GM19023 (cell line): ENCODE data around the gene ZFYVE28.
A peak's percentile ranks its signal among the peaks of the same experiment; 100 is the strongest.

Source experiments
- ATAC-seq: cut with Tn5 transposase; IDR thresholded peaks from one replicate; pipeline ENCODE4 v1.9.1; 2021; ENCODE audit warnings: mild to moderate bottlenecking, moderate library complexity; ENCODE audit not compliant: unreplicated experiment

The ZFYVE28 gene

DNA sequence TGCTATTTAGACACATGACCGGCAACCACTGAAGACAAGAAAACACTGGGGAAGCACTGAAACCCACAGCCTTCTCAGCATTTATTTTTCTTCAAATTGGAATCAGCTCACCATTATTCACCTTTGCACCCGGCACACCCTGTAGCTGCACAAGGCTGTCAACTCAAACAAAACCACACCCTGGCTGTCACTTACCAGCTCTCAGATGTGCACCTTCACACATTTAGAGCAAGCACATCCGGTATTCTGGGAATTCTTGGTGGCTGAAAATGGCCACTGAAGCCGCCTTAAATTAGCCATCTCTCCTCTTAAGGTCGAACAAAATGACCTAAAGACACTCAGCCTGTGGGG is 5.9 kb downstream of the ZFYVE28 start:
- peak; percentile 44 for ATAC-seq

DNA sequence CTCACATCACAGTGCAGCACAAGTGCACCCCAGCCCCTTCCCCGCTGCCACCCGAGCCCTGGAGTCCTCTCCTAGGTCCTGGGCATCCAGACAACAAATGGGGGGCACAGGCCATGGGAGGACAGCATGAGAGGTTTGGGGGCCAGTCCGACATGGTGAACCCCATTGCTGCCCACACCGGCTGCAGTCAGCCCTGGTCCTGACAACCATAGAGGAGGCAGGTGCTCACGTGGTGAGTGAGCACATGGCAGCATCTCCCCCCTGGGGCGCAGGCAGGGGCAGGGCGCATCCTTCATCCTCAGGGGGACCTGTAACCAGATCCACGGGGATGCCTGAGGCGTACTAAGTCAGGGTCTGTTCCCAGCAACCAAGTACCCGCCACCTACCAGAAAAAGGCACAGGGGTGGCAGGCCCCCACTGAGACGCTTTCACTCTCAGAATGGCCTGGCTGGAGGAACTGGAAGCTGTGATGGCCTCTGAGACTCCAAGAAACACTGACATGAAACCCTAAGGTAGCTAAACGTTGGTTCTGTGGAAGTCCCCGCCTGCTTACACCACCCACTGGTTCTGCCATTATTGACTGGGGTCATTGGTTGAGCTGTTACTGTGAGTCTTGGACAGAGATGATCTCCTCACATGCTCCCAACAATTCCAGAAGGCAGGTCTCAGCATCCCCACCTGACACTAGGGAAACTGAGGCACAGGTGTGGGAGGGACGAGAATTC is 6.5 kb downstream of the ZFYVE28 start:
- no peak for ATAC-seq

DNA sequence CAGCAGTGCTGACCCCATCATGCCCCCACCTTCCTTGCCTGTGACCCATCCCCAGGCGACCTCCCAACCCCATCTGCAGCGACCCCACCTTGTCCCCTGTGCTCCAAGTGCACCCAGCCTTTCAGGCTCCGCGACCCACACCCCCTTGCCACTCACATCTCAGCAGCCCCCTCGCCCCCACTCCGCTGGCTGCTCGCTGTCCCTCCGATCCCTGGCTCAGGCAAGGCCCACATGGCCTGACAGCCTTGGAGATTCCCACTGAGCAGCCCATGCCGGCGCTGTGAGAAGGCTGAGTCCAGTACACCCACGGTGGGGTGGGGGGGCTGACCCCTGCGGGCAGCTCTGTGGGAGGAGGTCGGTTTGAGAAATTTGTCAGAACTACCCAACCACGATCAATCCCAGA is 9.1 kb downstream of the ZFYVE28 start:
- no peak for ATAC-seq

DNA sequence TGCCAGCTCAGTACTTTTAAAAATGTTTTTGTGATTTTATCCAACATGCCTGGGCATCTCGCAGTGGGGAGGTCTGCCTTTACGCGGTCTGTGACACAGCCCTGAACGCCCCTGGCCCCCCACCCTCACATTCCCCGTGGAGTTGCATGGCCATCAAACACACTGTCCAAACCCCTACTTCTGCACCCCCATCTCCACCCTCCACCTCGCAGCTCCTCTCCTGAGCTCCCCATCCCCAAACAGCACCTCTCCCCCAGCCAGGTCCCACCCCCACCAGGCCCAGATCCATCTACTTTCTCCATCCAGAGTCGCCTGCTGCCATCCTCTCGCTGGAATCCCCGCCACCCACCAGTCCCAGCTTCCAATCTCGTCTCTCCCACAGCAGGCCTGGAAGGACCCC is 9.5 kb downstream of the ZFYVE28 start:
- ATAC-seq, result no peak

DNA sequence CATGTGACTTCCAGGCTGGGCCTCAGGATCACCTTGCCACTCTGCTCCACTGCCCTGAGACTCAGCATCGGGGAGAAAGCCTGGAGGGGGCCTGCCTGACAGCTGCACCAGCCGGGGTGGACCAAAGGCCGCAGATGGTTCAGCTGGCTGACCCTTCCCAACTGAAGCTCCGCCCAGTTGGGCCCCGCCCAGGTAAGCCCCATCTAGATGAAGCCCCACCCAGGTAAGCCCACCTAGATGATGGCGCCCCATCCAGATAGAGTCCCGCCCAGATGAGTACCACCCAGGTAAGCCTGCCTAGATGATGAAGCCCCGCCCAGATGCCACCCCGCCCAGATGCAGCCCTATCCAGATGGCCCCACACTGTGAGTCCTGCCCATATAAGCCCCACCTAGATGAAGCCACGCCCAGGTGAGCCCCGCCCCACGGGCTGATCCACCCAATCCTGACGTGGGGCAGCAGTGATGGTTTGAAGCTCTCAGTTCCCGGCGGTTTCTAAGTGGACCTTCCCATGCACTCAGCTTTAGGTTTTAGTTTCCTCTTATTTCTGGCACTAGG is 10.0 kb downstream of the ZFYVE28 start:
- ATAC-seq, result no peak

DNA sequence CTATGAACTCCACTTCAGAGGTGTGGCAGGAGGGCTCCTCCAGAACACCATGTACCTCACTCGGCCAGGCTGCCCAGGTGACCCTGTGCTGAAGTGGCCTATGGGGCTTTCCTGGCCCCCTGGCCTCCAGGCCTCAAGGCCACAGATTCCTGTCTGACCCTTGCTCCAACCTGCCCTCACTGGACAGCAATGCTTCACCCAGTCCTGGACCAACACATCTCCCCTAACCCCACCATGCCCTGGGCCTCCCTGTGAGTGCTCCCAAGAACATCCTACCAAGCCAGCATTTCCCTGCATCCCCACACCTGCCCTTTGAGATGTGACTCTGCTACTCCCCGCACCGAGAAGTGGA is 10.5 kb downstream of the ZFYVE28 start:
- ATAC-seq, result no peak

DNA sequence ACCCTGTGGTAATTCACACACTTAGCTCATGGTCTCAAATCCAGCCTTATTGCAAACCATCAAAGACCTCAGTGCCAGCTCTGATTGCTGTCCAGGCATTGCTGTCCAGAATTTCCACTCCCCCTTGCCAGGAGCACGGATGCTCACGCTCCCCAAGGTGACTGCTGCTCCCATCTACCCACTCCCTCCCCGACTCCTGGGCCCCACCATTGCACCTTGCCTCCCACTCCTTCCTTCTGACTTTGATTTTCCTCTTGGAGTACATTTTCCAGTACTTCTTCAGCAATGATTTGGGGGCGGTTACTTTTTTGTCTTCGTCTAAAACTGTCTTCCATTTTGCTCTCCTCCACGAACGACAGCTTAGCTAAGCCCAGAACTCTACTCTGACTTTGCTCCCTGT is 11.5 kb downstream of the ZFYVE28 start:
- ATAC-seq, result no peak

DNA sequence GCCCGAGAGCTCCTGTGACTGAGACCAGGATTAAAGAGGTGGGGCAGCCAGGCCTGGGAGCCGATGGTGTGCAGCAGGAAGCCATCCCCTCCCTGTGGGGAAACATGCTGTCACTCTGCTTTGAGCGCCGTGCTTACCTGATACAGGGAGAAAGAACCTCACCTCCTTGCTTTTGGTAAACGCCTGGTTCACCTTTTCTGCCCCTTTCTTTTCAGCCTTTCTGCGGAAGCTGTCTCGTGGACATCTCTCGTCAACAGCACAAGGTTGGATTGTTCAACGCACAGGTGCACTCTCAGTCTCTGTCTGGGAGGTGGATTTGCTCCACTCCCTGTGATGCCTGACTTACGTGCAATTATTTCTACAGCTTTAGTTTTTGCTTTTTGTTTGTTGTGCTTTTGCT is 12.0 kb downstream of the ZFYVE28 start:
- no peak for ATAC-seq

DNA sequence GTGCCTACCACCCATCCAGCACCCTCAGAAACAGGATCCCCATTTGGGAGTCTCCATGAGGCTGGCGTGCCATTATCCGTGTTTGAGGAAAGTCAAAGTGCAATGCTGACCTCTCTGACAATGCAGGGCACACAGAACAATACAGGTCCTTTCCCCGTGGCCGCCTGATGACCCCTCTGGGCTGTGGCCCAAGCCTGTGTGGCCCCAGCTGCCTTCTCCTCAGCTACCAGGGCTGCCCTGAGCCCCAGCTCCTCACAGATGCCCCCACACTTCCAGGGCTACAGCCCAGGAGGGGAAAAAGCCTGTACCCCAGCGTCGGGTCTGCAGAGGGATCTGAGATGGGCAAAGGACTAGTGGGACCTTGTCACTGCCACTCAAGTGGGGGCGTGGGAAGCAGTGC is 15.5 kb downstream of the ZFYVE28 start:
- ATAC-seq, result no peak

DNA sequence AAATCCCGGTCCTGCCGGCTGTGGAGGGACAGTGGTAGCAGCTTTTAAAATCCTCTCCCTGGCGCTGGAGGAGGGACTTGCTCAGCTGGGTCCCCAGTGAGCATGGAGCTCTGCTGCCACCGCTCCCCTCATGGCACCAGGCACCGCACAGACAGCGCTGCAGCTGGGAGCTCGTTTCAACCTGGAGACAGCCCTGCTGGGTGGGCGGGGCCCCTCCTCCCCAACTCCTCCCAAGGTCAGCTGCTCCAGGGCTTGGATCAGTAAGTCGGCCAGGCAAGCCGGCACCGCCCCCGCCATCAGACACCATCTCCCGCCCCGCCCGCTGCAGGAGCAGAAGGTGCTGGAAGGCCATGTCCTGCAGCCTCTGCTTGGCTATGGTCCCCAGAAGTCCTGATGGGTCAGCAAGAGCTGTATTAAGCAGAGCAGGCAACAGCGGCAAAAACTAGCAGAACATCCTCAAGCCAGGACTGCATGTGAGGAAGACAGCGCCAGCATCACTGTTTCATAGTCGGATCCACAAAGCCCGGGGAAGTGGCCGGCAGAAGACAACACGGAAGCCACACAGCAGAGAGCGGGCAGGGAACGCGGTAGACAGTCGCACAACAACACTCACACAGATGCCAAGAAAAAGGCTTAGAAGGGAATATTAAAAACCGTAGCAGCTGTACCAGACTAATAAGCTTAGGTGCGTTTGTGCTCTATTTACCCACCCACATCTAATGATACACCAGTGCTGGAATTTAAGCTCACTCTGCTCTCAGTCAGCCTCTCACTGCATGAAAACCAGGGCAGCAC is 16.2 kb downstream of the ZFYVE28 start:
- no peak for ATAC-seq

DNA sequence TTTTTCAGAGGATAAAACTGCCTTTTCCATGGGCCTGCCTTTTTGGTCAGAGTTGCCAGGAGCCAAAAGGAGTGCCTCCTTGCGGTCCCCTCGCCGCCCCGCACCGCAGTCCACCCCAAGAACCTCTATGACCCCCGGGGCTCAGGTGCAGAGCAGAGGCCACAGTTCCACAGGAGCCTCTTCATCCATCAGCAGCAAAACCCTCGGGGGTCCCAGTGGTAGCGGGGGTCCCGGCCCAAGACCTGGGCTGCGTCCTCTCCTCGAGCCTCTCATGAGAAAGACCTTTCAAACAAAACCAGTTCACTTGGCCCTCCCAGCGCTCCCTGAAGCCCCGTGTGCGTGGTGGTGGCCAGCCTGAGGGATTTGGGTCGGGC is 16.8 kb downstream of the ZFYVE28 start:
- no peak for ATAC-seq

DNA sequence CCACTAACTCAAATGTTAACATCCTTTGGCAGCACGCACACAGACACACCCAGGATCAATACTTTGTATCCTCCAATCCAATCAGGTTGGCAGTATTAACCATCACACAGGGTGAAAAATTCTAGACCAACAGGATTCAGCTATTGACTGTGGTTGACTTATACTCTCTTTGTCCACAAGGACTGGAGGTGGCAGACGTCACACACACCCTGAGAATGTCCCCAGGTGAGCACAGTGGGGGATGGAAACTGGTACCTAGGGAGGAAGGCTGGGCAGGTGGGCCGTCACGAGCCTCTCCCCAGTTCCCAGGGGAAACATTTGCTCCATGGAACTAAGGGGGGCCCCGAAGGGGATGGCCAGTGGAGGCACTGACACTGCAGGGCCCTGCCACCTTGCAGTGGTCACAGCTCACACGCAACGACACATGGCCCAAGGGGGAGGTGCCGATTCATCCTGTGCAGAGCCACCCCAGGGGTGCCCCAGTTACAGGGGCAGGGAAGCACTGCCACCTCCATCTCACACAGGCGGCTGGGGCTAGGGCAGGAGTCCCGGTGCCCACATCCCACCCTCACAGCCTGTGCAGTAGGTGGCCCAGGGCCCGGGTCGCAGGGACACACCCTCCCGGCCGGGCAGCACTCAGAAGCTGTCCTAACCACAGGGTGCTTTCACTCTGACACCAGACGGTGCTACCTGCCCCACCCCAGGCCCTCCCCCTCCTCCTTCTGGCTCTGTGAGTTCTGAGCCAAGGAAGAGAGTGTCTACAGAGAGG is 17.4 kb downstream of the ZFYVE28 start:
- no peak for ATAC-seq

DNA sequence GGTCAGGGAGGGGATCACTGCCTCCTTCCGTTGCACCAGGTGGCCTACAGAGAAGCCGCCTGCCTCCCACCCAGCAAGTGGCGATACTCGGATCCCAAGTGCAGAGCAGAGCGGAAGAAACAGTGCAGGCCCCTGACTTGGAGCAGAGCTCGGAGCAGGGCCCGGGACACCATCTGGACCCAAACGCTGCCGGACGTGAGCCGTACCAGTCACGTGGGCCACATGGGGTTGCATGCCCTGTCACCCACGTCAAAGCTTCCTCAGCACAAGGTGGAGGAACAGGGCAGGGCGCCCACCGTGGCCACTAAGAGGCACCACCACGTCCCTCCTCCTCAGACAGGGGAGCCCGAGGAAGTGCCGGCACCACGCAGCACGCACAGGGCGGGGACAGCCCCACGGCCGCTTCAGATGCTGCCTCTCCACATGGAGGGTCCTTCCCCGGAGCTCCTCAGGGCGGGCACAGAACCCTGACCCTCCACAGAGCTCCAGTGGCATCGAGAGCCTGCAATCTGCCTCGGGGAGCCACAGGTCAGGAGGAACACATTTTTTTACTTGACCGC is 18.7 kb downstream of the ZFYVE28 start:
- no peak for ATAC-seq

DNA sequence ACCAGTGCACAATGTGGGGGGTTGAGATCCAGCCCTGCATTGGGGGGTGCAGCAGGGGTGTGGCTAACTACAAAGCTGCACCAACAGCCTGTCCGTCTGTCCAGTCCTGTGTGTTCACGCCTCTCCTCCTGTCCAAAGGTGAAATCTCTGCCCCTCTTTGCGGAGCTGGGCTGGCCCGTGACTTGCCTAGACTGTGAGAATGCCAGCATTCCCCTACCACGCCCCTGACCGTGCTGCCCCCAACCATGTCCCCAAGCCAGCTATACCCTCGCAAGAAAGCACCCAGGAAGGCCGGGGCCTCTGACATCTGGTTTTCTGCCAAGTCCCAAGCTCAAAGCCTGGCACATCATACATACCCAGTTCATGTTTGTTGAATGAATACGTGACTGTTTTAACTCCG is 19.2 kb downstream of the ZFYVE28 start:
- no peak for ATAC-seq

DNA sequence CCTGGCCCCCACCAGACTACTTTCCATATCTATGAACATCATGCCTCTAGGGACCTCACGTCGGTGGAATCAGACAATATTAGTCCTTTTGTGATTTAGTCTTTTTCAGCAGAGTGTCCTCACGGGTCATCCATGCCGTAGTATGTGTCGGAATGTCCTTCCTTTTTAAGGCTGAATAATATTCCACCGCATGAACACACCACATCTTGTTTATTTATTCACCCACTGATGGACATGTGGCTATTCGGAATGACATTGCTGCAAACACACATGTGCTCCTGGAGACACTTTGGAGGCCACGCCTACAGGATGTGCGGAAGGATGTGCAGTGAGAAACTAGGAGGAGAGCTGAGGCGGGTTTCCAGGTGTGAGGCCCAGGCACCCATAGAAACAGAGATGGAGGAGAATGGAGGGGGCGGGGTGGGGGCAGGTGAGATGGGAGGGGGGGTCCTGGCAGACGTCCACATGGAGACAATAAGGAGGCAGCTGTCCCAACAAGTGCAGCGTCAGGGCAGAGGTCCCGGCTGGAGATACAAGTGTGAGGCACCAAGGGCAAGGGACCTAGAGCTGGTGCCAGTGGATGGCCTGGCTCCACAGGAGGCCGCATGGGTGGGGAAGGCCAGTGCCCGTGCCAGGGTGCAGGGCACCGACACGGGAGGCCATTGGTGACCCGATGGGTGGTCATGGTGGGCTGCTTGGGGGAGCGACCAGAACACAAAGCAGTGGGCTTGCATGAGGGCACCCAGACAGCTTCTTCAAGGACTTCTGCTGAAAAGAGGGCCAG is 20.7 kb downstream of the ZFYVE28 start:
- no peak for ATAC-seq

DNA sequence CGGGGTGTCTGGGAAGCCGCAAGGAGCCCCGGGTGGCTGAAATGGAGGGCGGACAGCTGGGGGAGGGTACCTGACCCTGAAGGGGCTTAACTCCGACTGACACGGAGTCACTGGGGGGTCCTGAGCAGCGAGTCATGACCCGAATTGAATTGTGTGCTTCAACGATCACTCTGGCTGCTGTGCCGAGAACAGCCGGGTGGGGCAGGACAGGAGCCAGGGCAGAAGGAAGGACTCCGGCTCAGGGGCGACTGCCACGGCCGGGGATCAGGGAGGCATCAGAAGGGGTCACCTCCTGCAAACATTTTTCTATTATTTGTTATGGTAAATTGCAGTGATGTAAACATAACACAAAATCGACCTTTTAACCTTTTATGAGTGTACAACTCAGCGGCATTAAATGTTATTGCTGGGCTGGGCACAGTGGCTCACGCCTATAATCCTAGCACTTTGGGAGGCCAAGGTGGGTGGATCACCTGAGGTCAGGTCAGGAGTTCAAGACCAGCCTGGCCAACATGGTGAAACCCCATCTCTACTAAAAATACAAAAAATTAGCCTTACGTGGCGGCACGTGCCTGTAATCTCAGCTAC is 21.6 kb downstream of the ZFYVE28 start:
- ATAC-seq, result no peak

DNA sequence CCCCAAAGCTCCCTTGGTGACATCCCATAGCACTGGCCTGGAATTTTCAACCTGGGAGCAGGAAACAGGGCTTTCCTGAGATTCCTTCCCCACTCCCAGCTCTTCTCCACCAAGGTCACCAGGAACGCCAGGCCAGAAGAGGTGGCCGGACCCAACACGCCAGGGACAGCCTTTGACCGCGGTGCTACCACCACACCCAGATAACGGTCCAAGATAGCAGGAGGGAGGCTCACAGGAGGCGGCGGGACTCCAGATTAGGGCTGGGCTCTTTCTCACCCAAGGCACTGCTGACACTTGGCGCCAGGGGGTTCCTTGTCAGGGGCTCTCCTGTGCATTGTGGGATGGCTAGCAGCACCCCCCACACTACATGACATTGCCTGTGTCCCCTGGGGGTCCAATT is 22.9 kb downstream of the ZFYVE28 start:
- ATAC-seq, result no peak

DNA sequence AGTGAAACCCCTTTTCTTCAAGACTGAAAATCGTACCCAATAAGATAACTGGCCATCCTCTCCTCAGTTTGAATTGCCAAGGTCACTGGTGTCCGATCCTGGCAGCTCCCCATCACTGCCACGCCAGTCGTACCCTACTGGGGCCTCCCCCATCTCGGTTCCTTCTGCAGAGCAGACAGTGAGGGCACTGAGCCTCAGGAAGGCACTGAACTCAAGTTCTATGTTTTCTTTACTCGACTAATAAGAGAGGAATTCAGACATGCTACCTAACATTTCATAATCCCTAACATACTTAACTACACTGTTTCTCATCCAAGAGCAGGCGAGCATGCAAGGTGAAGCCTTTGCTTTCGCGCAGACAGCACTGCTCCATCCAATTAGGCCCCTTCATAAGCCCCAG is 23.4 kb downstream of the ZFYVE28 start:
- no peak for ATAC-seq

DNA sequence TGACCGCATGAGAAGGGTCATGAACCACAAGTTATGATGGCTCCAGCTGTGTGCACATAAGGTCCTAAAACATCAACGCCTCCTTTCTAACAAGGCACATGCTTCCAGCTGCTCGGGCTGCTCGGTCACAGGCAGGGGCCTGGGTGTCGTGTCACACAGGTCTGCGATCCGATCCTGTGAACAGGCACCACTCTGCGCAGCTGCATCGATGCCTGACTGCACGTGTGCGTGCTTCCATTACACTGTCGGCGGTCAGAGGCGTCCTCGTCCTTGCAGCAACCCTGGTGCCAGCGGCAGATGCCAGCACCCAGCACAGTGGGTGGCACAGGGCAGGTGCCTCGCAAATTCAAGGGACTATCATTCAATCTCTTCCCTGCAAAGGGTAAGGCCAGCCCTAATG is 23.9 kb downstream of the ZFYVE28 start:
- no peak for ATAC-seq
